Omental fat pad (tissue), 4 donors: ENCODE results near the gene ESPL1. TPM values are rescaled to one million over a fixed set of nuclear protein-coding genes. Genes with fewer than 3 reads are reported as not detected.

ENCODE experiments used
- ATAC-seq: fragments of 150-250 bp; one replicate; pipeline ENCODE4 v1.9.1; 2016; ENCODE audit warnings: mild to moderate bottlenecking, moderate library complexity; ENCODE audit not compliant: low FRiP score
- DNase-seq: peaks from one replicate; pipeline ENCODE4 v3.0.0-alpha.2; 2019; ENCODE audit warnings: low spot score
- CTCF ChIP-seq, 3 donors: fragments of 450-650 bp; IDR thresholded peaks; one replicate each; pipeline ENCODE4 v1.5.1; 2016 to 2017; ENCODE audit warnings: antibody characterized with exemption in 3 of 3, mild to moderate bottlenecking in 3 of 3, moderate library complexity in 2 of 3
- total RNA-seq, 4 donors: library from RNA; depleted of rRNA; stranded (reverse); fragments of >200 nt; gene quantifications; one replicate each; pipeline ENCODE4 v1.1.0, GENCODE V29; 2016

ESPL1 gene
- total RNA-seq, 4 donors from 2014 or later, result 0.63 to 2.0 (median 0.90) TPM

- no peak for DNase-seq
- TF ChIP-seq CTCF (IDR thresholded peaks at IDR 0.05), result no peak
- no peak for ATAC-seq
Observed at GRCh38 chr12:53222170-53222721, 45.9 kb upstream of the ESPL1 start.

GRCh38 chr12:53222806-53223261, 45.3 kb upstream of the ESPL1 start:
- no peak for TF ChIP-seq CTCF (IDR thresholded peaks at IDR 0.05)
- no peak for DNase-seq
- no peak for ATAC-seq

GRCh38 chr12:53223389-53224060, 44.6 kb upstream of the ESPL1 start:
- DNase-seq (no peak), ATAC-seq (no peak)
- no peak for TF ChIP-seq CTCF (IDR thresholded peaks at IDR 0.05)

GRCh38 chr12:53224061-53224896, 43.8 kb upstream of the ESPL1 start:
- ATAC-seq (no peak), DNase-seq (no peak)
- TF ChIP-seq CTCF (IDR thresholded peaks at IDR 0.05), result no peak

GRCh38 chr12:53224897-53225634, 43.0 kb upstream of the ESPL1 start:
- ATAC-seq (no peak), DNase-seq (no peak)
- no peak for TF ChIP-seq CTCF (IDR thresholded peaks at IDR 0.05)

- DNase-seq (no peak), ATAC-seq (no peak)
- no peak for TF ChIP-seq CTCF (IDR thresholded peaks at IDR 0.05)
Observed at GRCh38 chr12:53225635-53226424, 42.3 kb upstream of the ESPL1 start.
